B cell (primary cell): ENCODE data around the gene TIMM10.

Source experiments
- EZH2 ChIP-seq: IDR thresholded peaks from 2 replicates; pipeline ENCODE4 v1.6.1; 2012; ENCODE audit warnings: borderline replicate concordance, low read depth, mild to moderate bottlenecking, moderate library complexity, low read length; ENCODE audit not compliant: insufficient read depth, poor library complexity, severe bottlenecking
- TF ChIP-seq, protein P1 (sequence below): fragments of 200-600 bp; IDR thresholded peaks from one replicate; pipeline ENCODE4 v1.8.0; 2022; ENCODE audit warnings: antibody characterized with exemption, mild to moderate bottlenecking

DNA sequence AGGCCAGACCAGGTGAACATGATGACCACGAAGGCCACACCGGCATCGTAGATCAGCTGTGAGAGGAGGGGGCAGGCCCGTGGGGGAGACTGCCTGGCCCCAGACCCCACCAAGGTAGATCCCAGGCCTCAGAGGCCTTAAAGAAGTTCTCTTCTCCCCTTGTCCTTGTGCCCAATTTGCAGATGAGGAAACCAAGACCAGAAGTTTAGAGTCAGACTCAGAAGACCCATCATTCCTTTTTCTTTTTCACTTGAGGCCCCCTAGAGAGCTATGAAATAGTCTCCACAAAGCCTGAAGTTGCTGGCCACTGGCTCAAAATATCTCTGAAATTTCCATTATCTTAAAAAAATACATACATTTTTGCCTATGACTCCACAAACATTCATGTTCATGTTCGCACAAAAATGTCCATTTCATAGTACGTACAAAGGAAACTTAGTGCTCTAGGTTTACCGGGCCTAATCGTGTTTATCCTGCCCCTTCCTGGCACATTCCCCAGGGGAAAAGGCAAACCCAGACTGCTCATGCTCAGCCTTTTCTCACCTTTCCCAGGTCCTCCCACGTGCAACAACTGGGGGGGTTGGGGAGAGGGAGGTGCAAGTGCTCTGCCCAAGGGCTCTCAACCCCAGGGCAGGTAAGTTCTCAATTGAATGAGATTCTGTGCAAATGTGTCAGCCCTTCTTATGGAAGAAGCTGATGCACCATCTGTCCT lies 34.3 kb downstream of the TIMM10 start:
- TF ChIP-seq, protein P1, sequence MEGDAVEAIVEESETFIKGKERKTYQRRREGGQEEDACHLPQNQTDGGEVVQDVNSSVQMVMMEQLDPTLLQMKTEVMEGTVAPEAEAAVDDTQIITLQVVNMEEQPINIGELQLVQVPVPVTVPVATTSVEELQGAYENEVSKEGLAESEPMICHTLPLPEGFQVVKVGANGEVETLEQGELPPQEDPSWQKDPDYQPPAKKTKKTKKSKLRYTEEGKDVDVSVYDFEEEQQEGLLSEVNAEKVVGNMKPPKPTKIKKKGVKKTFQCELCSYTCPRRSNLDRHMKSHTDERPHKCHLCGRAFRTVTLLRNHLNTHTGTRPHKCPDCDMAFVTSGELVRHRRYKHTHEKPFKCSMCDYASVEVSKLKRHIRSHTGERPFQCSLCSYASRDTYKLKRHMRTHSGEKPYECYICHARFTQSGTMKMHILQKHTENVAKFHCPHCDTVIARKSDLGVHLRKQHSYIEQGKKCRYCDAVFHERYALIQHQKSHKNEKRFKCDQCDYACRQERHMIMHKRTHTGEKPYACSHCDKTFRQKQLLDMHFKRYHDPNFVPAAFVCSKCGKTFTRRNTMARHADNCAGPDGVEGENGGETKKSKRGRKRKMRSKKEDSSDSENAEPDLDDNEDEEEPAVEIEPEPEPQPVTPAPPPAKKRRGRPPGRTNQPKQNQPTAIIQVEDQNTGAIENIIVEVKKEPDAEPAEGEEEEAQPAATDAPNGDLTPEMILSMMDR: no peak
- no peak for TF ChIP-seq EZH2
